AG10803 (cell line): Measurements from ENCODE around the gene PLAGL1.

ENCODE experiments used
- DNase-seq: peaks from one replicate; pipeline ENCODE4 v3.0.0; 2010; ENCODE audit warnings: low read depth
- H3K4me3 ChIP-seq: 2 replicates; pipeline ENCODE4 v1.5.1; 2011; ENCODE audit warnings: mild to moderate bottlenecking, low read length, control low read depth
- CTCF ChIP-seq: conservative IDR thresholded peaks from 2 replicates; pipeline ENCODE4 v1.5.1; 2011; ENCODE audit warnings: mild to moderate bottlenecking, low read length, control low read depth, inconsistent platforms

The PLAGL1 gene

GRCh38 chr6:143894655-143895054 is 113.4 kb downstream of the PLAGL1 start:
- no peak for TF ChIP-seq CTCF
- no peak overlapping the region for H3K4me3 ChIP-seq
- no peak for DNase-seq
